ENCODE measurements around the gene ANO10. TPM values are rescaled to one million over a fixed set of nuclear protein-coding genes. Genes with fewer than 3 reads are reported as not detected.

Gene ANO10
- total and polyA plus RNA-seq, 7 experiments from 2014 or later: 6.1 to 13.6 (median 9.3) TPM

DNA sequence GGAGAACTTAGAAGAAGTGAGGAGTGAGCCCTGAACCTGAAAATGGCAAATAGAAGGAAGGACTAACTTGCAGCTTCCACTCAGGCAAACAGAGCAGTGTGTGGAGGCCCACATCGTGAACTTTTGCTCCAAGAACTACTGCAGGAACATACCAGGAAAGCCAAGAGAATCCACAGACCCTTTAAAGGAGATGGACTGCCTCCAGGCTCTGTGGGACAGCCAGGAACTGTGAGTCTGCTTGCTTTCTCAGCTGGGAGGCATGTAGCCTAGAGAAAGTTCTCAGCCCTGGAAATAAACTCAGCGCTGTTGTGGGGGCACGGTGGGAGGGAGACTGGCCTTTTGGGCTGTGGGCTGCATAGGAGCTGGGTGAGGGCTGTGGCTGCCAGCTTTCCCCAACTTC is 242.5 kb downstream of the ANO10 start:
- intact Hi-C loops (cut with micrococcal nuclease): loop anchor here (2.0 to 5.0 kb wide), 4 partner anchors 83 to 272 kb away; partner anchors contain the start of genes POMGNT2 (in 1 of the 2) and SNRK (in 1 of the 2)
- CTCF ChIA-PET: interaction anchor here (0.8 to 3.4 kb wide), 7 partner anchors 10 to 417 kb away, joined by 3 to 42 read pairs (median 3); no protein-coding TSS in a partner anchor

GRCh38 chr3:43378066-43378935 is 243.5 kb downstream of the ANO10 start:
- Histone ChIP-seq H3K27me3 (ENCODE audit: control insufficient read depth in 2 of 2, insufficient read depth in 2 of 2, low read length in 2 of 2) (no peaks in the 10 kb centered on the region), H3K36me3 (ENCODE audit: control insufficient read depth in 2 of 3, insufficient read depth in 3 of 3, low read length in 3 of 3) (no peaks in the 10 kb centered on the region), H3K4me3 (ENCODE audit: low read length) (no peak overlapping the region), H3K9me3 (ENCODE audit: control insufficient read depth in 2 of 3, low read length in 3 of 3) (no peaks in the 10 kb centered on the region), H3K4me1 (ENCODE audit: control insufficient read depth in 2 of 2, insufficient read depth in 2 of 2, low read length in 2 of 2) (peaks cover 6 to 10% of the 10 kb centered on the region in 2 donors), H3K27ac (ENCODE audit: low read depth, low read length) (no peak overlapping the region)
- DNase-seq: peak; percentile 30 to 78 (median 71)
- Mint-ChIP-seq H3K4me3 (no peak overlapping the region), H3K27ac (peak overlapping the region in 8 of 9 donors; percentile 26 to 88 (median 40)), H3K36me3 (peaks cover 0 to 7% (median 0%) of the 10 kb centered on the region in 5 donors), H3K4me1 (peaks cover 6 to 29% (median 19%) of the 10 kb centered on the region in 7 donors), H3K9me3 (peaks cover 0 to 2% (median 0%) of the 10 kb centered on the region in 11 donors), H3K27me3 (peaks cover 0 to 12% (median 0%) of the 10 kb centered on the region in 5 donors)
- peak; percentile 94 for ATAC-seq
- intact Hi-C loops (cut with micrococcal nuclease): loop anchor here (1.0 to 5.0 kb wide), 11 partner anchors 11 to 417 kb away; partner anchors contain the start of genes SNRK (in 2 of the 2) and POMGNT2 (in 1 of the 2)
- ChIA-PET CTCF (interaction anchor here (0.5 to 3.4 kb wide), 23 partner anchors 10 to 417 kb away, joined by 3 to 42 read pairs (median 4); no protein-coding TSS in a partner anchor), POLR2A (interaction anchor here (1.0 to 2.1 kb wide), 9 partner anchors 10 to 415 kb away, joined by 3 to 6 read pairs (median 5); partner anchors contain the start of gene SNRK)

More for the DNA sequence above, 242.5 kb downstream of the ANO10 start:
- H3K27me3 Mint-ChIP-seq: peaks cover 0 to 13% (median 0%) of the 10 kb centered on the region in 5 donors
- Histone ChIP-seq H3K27me3 (ENCODE audit: control insufficient read depth in 2 of 2, insufficient read depth in 2 of 2, low read length in 2 of 2) (no peaks in the 10 kb centered on the region), H3K27ac (ENCODE audit: low read depth, low read length) (no peak overlapping the region), H3K4me1 (ENCODE audit: control insufficient read depth in 2 of 2, insufficient read depth in 2 of 2, low read length in 2 of 2) (peaks cover 6 to 10% of the 10 kb centered on the region in 2 donors), H3K9me3 (ENCODE audit: control insufficient read depth in 2 of 3, low read length in 3 of 3) (no peaks in the 10 kb centered on the region), H3K4me3 (ENCODE audit: low read length) (no peak overlapping the region), H3K36me3 (ENCODE audit: control insufficient read depth in 2 of 3, insufficient read depth in 3 of 3, low read length in 3 of 3) (no peaks in the 10 kb centered on the region)
- H3K4me3 Mint-ChIP-seq: no peak overlapping the region
- peaks cover 0 to 3% (median 0%) of the 10 kb centered on the region in 11 donors for H3K9me3 Mint-ChIP-seq
- H3K27ac Mint-ChIP-seq: peak overlapping the region in 4 of 9 donors; percentile 20 to 66 (median 32)
- DNase-seq (no peak), ATAC-seq (no peak)
- POLR2A ChIA-PET: interaction anchor here (1.1 to 2.3 kb wide), 4 partner anchors 10 to 357 kb away, joined by 3 to 15 read pairs (median 4); partner anchors contain the start of gene SNRK
- peaks cover 0 to 7% (median 0%) of the 10 kb centered on the region in 5 donors for H3K36me3 Mint-ChIP-seq
- H3K4me1 Mint-ChIP-seq: peaks cover 9 to 29% (median 19%) of the 10 kb centered on the region in 7 donors

GRCh38 chr3:43373560-43373928 is 248.3 kb downstream of the ANO10 start:
- H3K36me3 ChIP-seq (ENCODE audit: control insufficient read depth in 2 of 3, insufficient read depth in 3 of 3, low read length in 3 of 3): no peaks in the 10 kb centered on the region
- H3K27ac ChIP-seq (ENCODE audit: low read depth, low read length): no peak overlapping the region
- ChIA-PET POLR2A (interaction anchor here (1.1 kb wide), 1 partner anchor 85 kb away, joined by 3 read pairs; no protein-coding TSS in a partner anchor), CTCF (no interaction called here)
- Mint-ChIP-seq H3K27me3 (no peaks in the 10 kb centered on the region), H3K27ac (peak overlapping the region in 1 of 9 donors; percentile 28), H3K36me3 (no peaks in the 10 kb centered on the region), H3K4me3 (no peak overlapping the region), H3K9me3 (peaks cover 0 to 3% (median 0%) of the 10 kb centered on the region in 11 donors), H3K4me1 (peaks cover under 1 to 26% (median 17%) of the 10 kb centered on the region in 7 donors)
- no peak overlapping the region for H3K4me3 ChIP-seq (ENCODE audit: low read length)
- peaks cover 6 to 31% of the 10 kb centered on the region in 2 donors for H3K4me1 ChIP-seq (ENCODE audit: control insufficient read depth in 2 of 2, insufficient read depth in 2 of 2, low read length in 2 of 2)
- DNase-seq (no peak), ATAC-seq (no peak)
- no peaks in the 10 kb centered on the region for H3K9me3 ChIP-seq (ENCODE audit: control insufficient read depth in 2 of 3, low read length in 3 of 3)
- intact Hi-C loops (cut with micrococcal nuclease): no loop called here
- no peaks in the 10 kb centered on the region for H3K27me3 ChIP-seq (ENCODE audit: control insufficient read depth in 2 of 2, insufficient read depth in 2 of 2, low read length in 2 of 2)

DNA sequence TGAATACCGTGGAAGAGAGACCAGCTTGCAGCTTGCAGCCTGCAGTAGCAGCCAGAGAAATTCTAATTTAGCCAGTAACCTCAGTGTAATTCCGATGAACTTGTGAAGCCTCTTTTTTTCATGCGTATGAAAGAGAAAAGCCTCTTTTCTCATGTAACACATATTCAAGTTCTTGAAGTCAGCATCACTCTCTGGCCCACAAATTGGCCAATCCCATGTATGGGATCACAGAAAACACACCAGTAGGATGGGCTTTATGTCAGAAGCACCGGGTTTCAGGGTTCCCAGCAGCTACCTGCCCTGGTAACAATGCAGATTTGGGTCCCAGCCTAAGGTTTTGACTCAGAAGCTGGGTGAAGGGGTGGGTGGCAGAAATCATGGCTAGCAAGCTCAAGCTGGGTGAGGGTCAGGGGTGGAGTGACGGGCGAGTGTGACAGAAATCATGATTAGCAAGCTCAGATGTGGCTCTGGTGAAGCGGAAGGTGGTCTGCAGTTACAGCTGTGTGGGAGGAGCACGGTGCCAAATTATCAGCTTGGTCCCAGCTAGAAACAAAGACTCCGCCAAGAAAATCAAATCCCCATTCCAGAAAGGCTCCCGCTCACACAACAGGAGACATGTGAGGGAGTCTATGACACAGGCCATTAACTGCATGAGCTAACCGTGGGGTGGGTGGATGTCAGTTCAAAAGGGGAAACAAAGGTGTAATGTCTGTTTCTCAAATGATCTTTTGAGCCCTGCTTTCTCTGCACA is 248.8 kb downstream of the ANO10 start:
- Histone ChIP-seq H3K27ac (ENCODE audit: low read depth, low read length) (no peak overlapping the region), H3K9me3 (ENCODE audit: control insufficient read depth in 2 of 3, low read length in 3 of 3) (no peaks in the 10 kb centered on the region), H3K27me3 (ENCODE audit: control insufficient read depth in 2 of 2, insufficient read depth in 2 of 2, low read length in 2 of 2) (no peaks in the 10 kb centered on the region), H3K4me3 (ENCODE audit: low read length) (no peak overlapping the region), H3K4me1 (ENCODE audit: control insufficient read depth in 2 of 2, insufficient read depth in 2 of 2, low read length in 2 of 2) (peaks cover 3 to 25% of the 10 kb centered on the region in 2 donors), H3K36me3 (ENCODE audit: control insufficient read depth in 2 of 3, insufficient read depth in 3 of 3, low read length in 3 of 3) (no peaks in the 10 kb centered on the region)
- Mint-ChIP-seq H3K27ac (peak overlapping the region in 3 of 9 donors; percentile 30 to 71 (median 58)), H3K36me3 (no peaks in the 10 kb centered on the region), H3K27me3 (no peaks in the 10 kb centered on the region), H3K4me1 (peaks cover 0 to 20% (median 11%) of the 10 kb centered on the region in 7 donors), H3K9me3 (peaks cover 0 to 3% (median 0%) of the 10 kb centered on the region in 11 donors), H3K4me3 (no peak overlapping the region)
- DNase-seq: no peak
- CTCF ChIA-PET: no interaction called here
- POLR2A ChIA-PET: interaction anchor here (1.1 kb wide), 1 partner anchor 84 kb away, joined by 3 read pairs; no protein-coding TSS in a partner anchor
- no peak for ATAC-seq
- intact Hi-C loops (cut with micrococcal nuclease): no loop called here

DNA sequence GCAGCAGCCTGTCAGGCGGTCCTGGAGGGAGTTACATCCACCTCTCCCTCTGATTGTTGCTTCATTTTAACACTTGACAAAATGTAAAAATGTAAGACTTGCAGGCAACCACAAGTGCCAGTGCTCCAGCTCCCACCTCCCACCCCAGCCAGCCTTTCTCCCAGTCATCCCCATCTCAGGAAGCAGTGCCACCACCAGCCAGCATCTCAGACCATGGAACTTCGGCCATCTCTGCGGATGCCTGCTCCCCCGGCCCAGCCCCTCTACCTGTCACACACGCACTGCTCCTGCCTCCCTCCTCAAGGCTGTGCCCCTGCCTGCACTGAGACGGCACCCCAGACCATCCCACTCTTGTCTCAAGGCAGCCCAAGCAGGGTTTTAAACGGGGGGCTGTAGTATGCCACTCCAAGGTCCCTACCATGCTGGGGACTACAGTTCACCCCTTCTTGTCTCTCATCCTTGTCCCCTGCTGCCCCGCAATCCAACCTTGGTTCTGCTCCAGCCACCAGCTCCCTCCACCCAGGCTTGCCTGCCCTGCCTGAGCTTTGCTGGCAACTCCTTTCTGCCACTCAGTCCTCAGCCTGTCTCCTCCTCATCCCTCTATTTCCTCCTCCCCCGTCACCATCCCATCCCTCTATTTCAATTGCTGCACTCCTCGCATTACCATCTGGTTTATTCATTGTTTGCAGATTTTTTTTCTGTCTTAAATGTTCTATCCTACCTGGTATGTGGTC is 249.6 kb downstream of the ANO10 start:
- Histone ChIP-seq H3K27me3 (ENCODE audit: control insufficient read depth in 2 of 2, insufficient read depth in 2 of 2, low read length in 2 of 2) (no peaks in the 10 kb centered on the region), H3K4me3 (ENCODE audit: low read length) (no peak overlapping the region), H3K27ac (ENCODE audit: low read depth, low read length) (no peak overlapping the region), H3K9me3 (ENCODE audit: control insufficient read depth in 2 of 3, low read length in 3 of 3) (no peaks in the 10 kb centered on the region), H3K4me1 (ENCODE audit: control insufficient read depth in 2 of 2, insufficient read depth in 2 of 2, low read length in 2 of 2) (peaks cover 0 to 21% of the 10 kb centered on the region in 2 donors), H3K36me3 (ENCODE audit: control insufficient read depth in 2 of 3, insufficient read depth in 3 of 3, low read length in 3 of 3) (no peaks in the 10 kb centered on the region)
- intact Hi-C loops (cut with micrococcal nuclease): no loop called here
- DNase-seq (no peak), ATAC-seq (no peak)
- ChIA-PET POLR2A (no interaction called here), CTCF (no interaction called here)
- Mint-ChIP-seq H3K9me3 (peaks cover 0 to 3% (median 0%) of the 10 kb centered on the region in 11 donors), H3K4me3 (no peak overlapping the region), H3K36me3 (no peaks in the 10 kb centered on the region), H3K27me3 (no peaks in the 10 kb centered on the region), H3K4me1 (peaks cover 0 to 12% (median 5%) of the 10 kb centered on the region in 7 donors), H3K27ac (peak overlapping the region in 3 of 9 donors; percentile 30 to 71 (median 58))
